Brain microvascular endothelial cell (primary cell): Measurements from ENCODE around the gene PSMB7.

ENCODE experiments used
- DNase-seq: peaks from one replicate; pipeline ENCODE4 v3.0.0-alpha.2; 2020
- H3K27ac ChIP-seq: fragments of 250-450 bp; sonication (Bioruptor Pico); 2 replicates; pipeline ENCODE4 v1.5.1; 2020; ENCODE audit warnings: mild to moderate bottlenecking, moderate library complexity
- H3K27me3 ChIP-seq: fragments of 250-450 bp; sonication (Bioruptor Pico); replicated peaks from 2 replicates; pipeline ENCODE4 v1.5.1; 2020; ENCODE audit warnings: mild to moderate bottlenecking
- H3K36me3 ChIP-seq: fragments of 250-450 bp; sonication (Bioruptor Pico); replicated peaks from 2 replicates; pipeline ENCODE4 v1.5.1; 2020; ENCODE audit warnings: mild to moderate bottlenecking
- H3K4me3 ChIP-seq: 2 replicates; pipeline ENCODE4 v1.5.1; 2011; ENCODE audit warnings: low read depth, mild to moderate bottlenecking, control low read depth, low read length, moderate library complexity
- CTCF ChIP-seq: IDR thresholded peaks from 2 replicates; pipeline ENCODE4 v1.5.1; 2011; ENCODE audit warnings: low read depth, mild to moderate bottlenecking, moderate library complexity, low read length, control low read depth, inconsistent platforms; ENCODE audit errors: missing control alignments
- in situ Hi-C: cut with HindIII; loops from 2 replicates; pipeline ENCODE4 v1.10.0; 2017; ENCODE audit warnings: low sequenced_read_pairs, low pct_ligation_motif_present

Gene PSMB7

GRCh38 chr9:124456341-124457078, 41.3 kb upstream of the PSMB7 start:
- peaks cover 21% of the 10 kb centered on the region for H3K27me3 ChIP-seq
- H3K27ac ChIP-seq = no peak overlapping the region
- no peak for TF ChIP-seq CTCF
- H3K4me3 ChIP-seq = no peak overlapping the region
- H3K36me3 ChIP-seq = no peaks in the 10 kb centered on the region
- no peak for DNase-seq
- in situ Hi-C loops = no loop called here

DNA sequence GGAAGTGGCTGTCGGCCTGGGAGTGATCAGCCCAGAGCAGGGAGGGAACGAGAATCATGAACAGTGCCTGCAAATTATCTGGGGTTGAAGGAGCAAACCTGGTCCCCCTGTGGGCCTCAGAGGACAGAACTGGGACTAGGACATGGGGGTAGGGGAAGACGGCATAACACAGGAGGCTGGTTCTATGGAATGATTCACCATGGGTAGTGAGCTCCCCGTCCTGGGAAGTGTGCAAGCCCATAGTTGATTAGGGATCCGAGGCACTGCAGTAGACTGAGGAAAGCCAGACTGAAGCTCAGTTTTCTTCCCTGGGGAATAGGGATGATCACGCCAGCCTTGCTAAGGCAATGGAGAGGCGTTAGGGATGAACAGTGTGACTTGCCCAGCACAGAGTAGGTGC, 40.6 kb upstream of the PSMB7 start:
- Histone ChIP-seq H3K36me3 (no peaks in the 10 kb centered on the region), H3K4me3 (no peak overlapping the region), H3K27me3 (peaks cover 27% of the 10 kb centered on the region), H3K27ac (no peak overlapping the region)
- no peak for DNase-seq
- TF ChIP-seq CTCF = no peak
- in situ Hi-C loops = no loop called here

GRCh38 chr9:124454791-124455443, 39.7 kb upstream of the PSMB7 start:
- peaks cover 32% of the 10 kb centered on the region for H3K27me3 ChIP-seq
- in situ Hi-C loops = no loop called here
- no peak overlapping the region for H3K4me3 ChIP-seq
- no peak for DNase-seq
- TF ChIP-seq CTCF = no peak
- no peaks in the 10 kb centered on the region for H3K36me3 ChIP-seq
- H3K27ac ChIP-seq = no peak overlapping the region

DNA sequence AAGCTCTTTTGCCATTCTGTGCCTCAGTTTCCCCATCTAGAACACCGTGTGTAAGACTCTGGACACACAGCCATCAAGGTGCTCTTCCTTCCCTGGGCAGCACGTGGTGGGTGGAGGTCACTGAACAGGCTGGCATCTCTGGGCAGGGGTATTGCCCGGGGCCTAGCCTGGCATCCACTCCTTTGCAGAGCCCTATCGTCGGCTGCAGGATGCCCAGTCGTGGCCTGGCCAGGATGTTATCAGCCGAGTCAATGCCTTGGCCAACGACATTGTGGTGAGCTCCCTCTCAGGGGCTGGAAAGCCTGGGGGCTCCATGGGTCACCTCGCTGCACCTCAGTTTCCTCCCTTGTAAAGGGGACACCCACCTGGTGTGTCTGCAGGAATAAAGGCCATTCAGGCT, 39.1 kb upstream of the PSMB7 start:
- Histone ChIP-seq H3K27ac (no peak overlapping the region), H3K4me3 (no peak overlapping the region), H3K36me3 (no peaks in the 10 kb centered on the region), H3K27me3 (peaks cover 32% of the 10 kb centered on the region)
- in situ Hi-C loops = no loop called here
- DNase-seq = no peak
- no peak for TF ChIP-seq CTCF

GRCh38 chr9:124453586-124454191, 38.4 kb upstream of the PSMB7 start:
- peaks cover 32% of the 10 kb centered on the region for H3K27me3 ChIP-seq
- H3K36me3 ChIP-seq = no peaks in the 10 kb centered on the region
- no peak for TF ChIP-seq CTCF
- in situ Hi-C loops = no loop called here
- no peak for DNase-seq
- H3K27ac ChIP-seq = no peak overlapping the region
- no peak overlapping the region for H3K4me3 ChIP-seq
